Activated B cell treated with CpG ODN at 0.5 μM for 24 hours (primary cell): Measurements from ENCODE around the gene KLRF1. TPM values are rescaled to one million over a fixed set of nuclear protein-coding genes. Genes with fewer than 3 reads are reported as not detected.

Source experiments
- ATAC-seq: fragments of 200-7000 bp; cut with Tn5 transposase; one replicate; pipeline ENCODE4 v1.10.0; 2021; ENCODE audit warnings: low read depth, mild to moderate bottlenecking, moderate library complexity
- CTCF ChIA-PET: fragments of 350-600 bp; sonication (Branson Sonifier 250); formaldehyde crosslinking; loops from one replicate; lab custom pipeline; 2021; ENCODE audit warnings: antibody characterized with exemption; lab: Charles Lee
- POLR2A ChIA-PET: fragments of 350-600 bp; sonication (Branson Sonifier 250); formaldehyde crosslinking; loops from one replicate; lab custom pipeline; 2021; ENCODE audit warnings: antibody characterized with exemption; lab: Charles Lee
- DNase-seq: peaks from one replicate; pipeline ENCODE4 v3.0.0; 2022
- H3K27ac Mint-ChIP-seq: one replicate; pipeline ENCODE4 v1.8.0; 2020; ENCODE audit warnings: mixed read lengths
- H3K27me3 Mint-ChIP-seq: one replicate; pipeline ENCODE4 v1.8.0; 2021; ENCODE audit warnings: mixed read lengths
- H3K36me3 Mint-ChIP-seq: one replicate; pipeline ENCODE4 v1.8.0; 2021; ENCODE audit warnings: low read depth, mixed read lengths
- H3K4me1 Mint-ChIP-seq: one replicate; pipeline ENCODE4 v1.8.0; 2021; ENCODE audit warnings: mixed read lengths
- H3K4me3 Mint-ChIP-seq: one replicate; pipeline ENCODE4 v1.8.0; 2020; ENCODE audit warnings: mild to moderate bottlenecking, mixed read lengths
- H3K9me3 Mint-ChIP-seq: one replicate; pipeline ENCODE4 v1.8.0; 2020; ENCODE audit warnings: mixed read lengths
- intact Hi-C: fragments of 100-400 bp; cut with micrococcal nuclease; formaldehyde crosslinking; loops from one replicate; pipeline ENCODE4 v1.15.1; 2024
- total RNA-seq: library from RNA; stranded (reverse); gene quantifications from 2 replicates; pipeline ENCODE4 v1.2.3, GENCODE V29; 2022
- TF ChIP-seq, protein P1 (sequence below): fragments of 200-600 bp; IDR thresholded peaks from one replicate; pipeline ENCODE4 v1.8.0; 2022; ENCODE audit warnings: antibody characterized with exemption, mild to moderate bottlenecking

KLRF1 gene
- total RNA-seq, 1 donor from 2014 or later, result 0.67 TPM

DNA sequence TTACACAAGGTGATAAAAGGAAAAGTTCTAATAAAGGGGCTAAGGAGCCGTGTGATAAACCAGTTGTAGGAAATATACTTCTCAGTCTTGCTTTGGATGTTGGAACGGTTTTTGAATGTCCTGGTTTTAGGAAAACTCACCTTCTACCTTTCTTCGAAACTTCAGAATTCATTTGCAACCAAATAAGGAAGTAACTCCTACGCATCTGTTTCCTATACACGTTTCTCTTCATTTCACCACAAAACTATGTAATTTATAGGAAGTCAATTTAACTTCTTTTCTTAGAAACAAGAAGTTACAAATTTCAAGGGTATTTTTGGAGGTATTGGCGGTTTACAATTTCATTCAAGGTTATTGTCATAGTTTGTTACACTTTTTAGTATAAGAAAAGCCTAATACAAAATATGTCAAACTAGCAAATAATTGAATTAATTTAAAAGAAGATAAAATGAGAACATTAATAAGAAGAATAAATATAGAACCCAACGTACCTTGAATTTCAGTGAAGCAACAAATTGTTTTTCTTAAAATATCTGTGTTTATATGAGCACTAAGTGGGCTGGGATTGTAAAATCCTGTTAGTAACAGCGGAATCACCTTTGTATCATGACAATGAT is 33.4 kb upstream of the KLRF1 start:
- Mint-ChIP-seq H3K27me3 (no peaks in the 10 kb centered on the region), H3K27ac (peak overlapping the region; percentile 61), H3K4me1 (peaks cover 57% of the 10 kb centered on the region), H3K9me3 (peaks cover 2% of the 10 kb centered on the region), H3K4me3 (peak overlapping the region; percentile 58), H3K36me3 (no peaks in the 10 kb centered on the region)
- POLR2A ChIA-PET, result interaction anchor here (1.1 to 2.9 kb wide), 4 partner anchors 33 to 43 kb away, joined by 5 to 13 read pairs (median 6); partner anchors contain the start of gene CD69
- intact Hi-C loops, result no loop called here
- TF ChIP-seq, protein P1, sequence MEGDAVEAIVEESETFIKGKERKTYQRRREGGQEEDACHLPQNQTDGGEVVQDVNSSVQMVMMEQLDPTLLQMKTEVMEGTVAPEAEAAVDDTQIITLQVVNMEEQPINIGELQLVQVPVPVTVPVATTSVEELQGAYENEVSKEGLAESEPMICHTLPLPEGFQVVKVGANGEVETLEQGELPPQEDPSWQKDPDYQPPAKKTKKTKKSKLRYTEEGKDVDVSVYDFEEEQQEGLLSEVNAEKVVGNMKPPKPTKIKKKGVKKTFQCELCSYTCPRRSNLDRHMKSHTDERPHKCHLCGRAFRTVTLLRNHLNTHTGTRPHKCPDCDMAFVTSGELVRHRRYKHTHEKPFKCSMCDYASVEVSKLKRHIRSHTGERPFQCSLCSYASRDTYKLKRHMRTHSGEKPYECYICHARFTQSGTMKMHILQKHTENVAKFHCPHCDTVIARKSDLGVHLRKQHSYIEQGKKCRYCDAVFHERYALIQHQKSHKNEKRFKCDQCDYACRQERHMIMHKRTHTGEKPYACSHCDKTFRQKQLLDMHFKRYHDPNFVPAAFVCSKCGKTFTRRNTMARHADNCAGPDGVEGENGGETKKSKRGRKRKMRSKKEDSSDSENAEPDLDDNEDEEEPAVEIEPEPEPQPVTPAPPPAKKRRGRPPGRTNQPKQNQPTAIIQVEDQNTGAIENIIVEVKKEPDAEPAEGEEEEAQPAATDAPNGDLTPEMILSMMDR, result no peak
- CTCF ChIA-PET, result interaction anchor here (10.4 kb wide), 1 partner anchor 39 kb away, joined by 451 read pairs; the partner anchor contains the start of gene CD69
- DNase-seq (no peak), ATAC-seq (peak; percentile 18)

- Mint-ChIP-seq H3K27ac (peak overlapping the region; percentile 50), H3K4me1 (peaks cover 57% of the 10 kb centered on the region), H3K9me3 (peaks cover 2% of the 10 kb centered on the region), H3K36me3 (no peaks in the 10 kb centered on the region), H3K4me3 (peak overlapping the region; percentile 58), H3K27me3 (no peaks in the 10 kb centered on the region)
- ATAC-seq, result peak; percentile 8
- intact Hi-C loops, result loop anchor here (5.0 kb wide), 1 partner anchor 133 kb away; no protein-coding TSS in a partner anchor
- no peak for DNase-seq
- CTCF ChIA-PET, result interaction anchor here (0.6 to 10.4 kb wide), 3 partner anchors 17 to 154 kb away, joined by 3 to 451 read pairs (median 3); partner anchors contain the start of gene CD69
- POLR2A ChIA-PET, result interaction anchor here (0.6 to 2.9 kb wide), 7 partner anchors 34 to 107 kb away, joined by 3 to 13 read pairs (median 5); partner anchors contain the start of gene CD69
- TF ChIP-seq, protein P1, result no peak
These were observed 32.7 kb upstream of the KLRF1 start for GRCh38 chr12:9794484-9795093.

- H3K27me3 Mint-ChIP-seq, result no peaks in the 10 kb centered on the region
- ChIA-PET POLR2A (interaction anchor here (0.6 to 2.9 kb wide), 2 partner anchors 14 to 37 kb away, joined by 3 to 13 read pairs; no protein-coding TSS in a partner anchor), CTCF (interaction anchor here (4.0 to 10.4 kb wide), 2 partner anchors 41 to 53 kb away, joined by 35 to 451 read pairs; partner anchors contain the start of gene CD69)
- intact Hi-C loops, result loop anchor here (5.0 kb wide), 1 partner anchor 131 kb away; no protein-coding TSS in a partner anchor
- ATAC-seq (no peak), DNase-seq (no peak)
- H3K4me1 Mint-ChIP-seq, result peaks cover 52% of the 10 kb centered on the region
- TF ChIP-seq, protein P1, result no peak
- H3K9me3 Mint-ChIP-seq, result no peaks in the 10 kb centered on the region
- no peaks in the 10 kb centered on the region for H3K36me3 Mint-ChIP-seq
- H3K27ac Mint-ChIP-seq, result no peak overlapping the region
- H3K4me3 Mint-ChIP-seq, result no peak overlapping the region
These were observed 31.3 kb upstream of the KLRF1 start for GRCh38 chr12:9795945-9796344.

- ChIA-PET POLR2A (interaction anchor here (0.6 to 3.4 kb wide), 5 partner anchors 13 to 48 kb away, joined by 3 to 34 read pairs (median 13); partner anchors contain the start of gene CD69), CTCF (interaction anchor here (0.6 to 10.4 kb wide), 6 partner anchors 18 to 466 kb away, joined by 3 to 451 read pairs (median 10); partner anchors contain the start of gene CD69)
- H3K27me3 Mint-ChIP-seq, result no peaks in the 10 kb centered on the region
- H3K9me3 Mint-ChIP-seq, result no peaks in the 10 kb centered on the region
- peak overlapping the region; percentile 24 for H3K27ac Mint-ChIP-seq
- no peak for ATAC-seq
- H3K4me1 Mint-ChIP-seq, result peaks cover 48% of the 10 kb centered on the region
- TF ChIP-seq, protein P1, result no peak
- H3K36me3 Mint-ChIP-seq, result no peaks in the 10 kb centered on the region
- H3K4me3 Mint-ChIP-seq, result no peak overlapping the region
- no peak for DNase-seq
- intact Hi-C loops, result loop anchor here (5.0 kb wide), 1 partner anchor 131 kb away; no protein-coding TSS in a partner anchor
These were observed 30.9 kb upstream of the KLRF1 start for GRCh38 chr12:9796346-9796745.
